Epithelial cell of proximal tubule (primary cell): ENCODE results near the gene THRB. TPM values are rescaled to one million over a fixed set of nuclear protein-coding genes. Genes with fewer than 3 reads are reported as not detected.

ENCODE experiments used
- DNase-seq: peaks from one replicate; pipeline ENCODE4 v3.0.0-alpha.2; 2011; ENCODE audit warnings: low read depth
- H3K4me3 ChIP-seq: 2 replicates; pipeline ENCODE4 v1.5.1; 2011; ENCODE audit warnings: low read depth, mild to moderate bottlenecking, low read length
- CTCF ChIP-seq: conservative IDR thresholded peaks from 2 replicates; pipeline ENCODE4 v1.5.1; 2012; ENCODE audit warnings: low read depth, mild to moderate bottlenecking, low read length
- total RNA-seq: library from RNA; depleted of rRNA; stranded (reverse); fragments of >200 nt; gene quantifications from 2 replicates; pipeline ENCODE4 v1.2.3, GENCODE V29; 2015

Gene THRB
- total RNA-seq, 1 donor from 2014 or later = 2.1 TPM

GRCh38 chr3:24192469-24193056 lies 302.1 kb downstream of the THRB start:
- DNase-seq = no peak
- no peak overlapping the region for H3K4me3 ChIP-seq
- no peak for TF ChIP-seq CTCF

- no peak overlapping the region for H3K4me3 ChIP-seq
- no peak for TF ChIP-seq CTCF
- DNase-seq = no peak
Observed at GRCh38 chr3:24191801-24192403, 302.7 kb downstream of the THRB start.

GRCh38 chr3:24190256-24190655 lies 304.4 kb downstream of the THRB start:
- DNase-seq = no peak

GRCh38 chr3:24185738-24186384 lies 308.8 kb downstream of the THRB start:
- H3K4me3 ChIP-seq = no peak overlapping the region
- TF ChIP-seq CTCF = peak; percentile 84
- DNase-seq = peak; percentile 13

More at GRCh38 chr3:24190256-24190655, 304.4 kb downstream of the THRB start:
- no peak for TF ChIP-seq CTCF
- H3K4me3 ChIP-seq = no peak overlapping the region

- no peak overlapping the region for H3K4me3 ChIP-seq
- no peak for TF ChIP-seq CTCF
- DNase-seq = no peak
Observed at GRCh38 chr3:24184528-24185176, 310.0 kb downstream of the THRB start.

GRCh38 chr3:24182756-24183155 lies 311.9 kb downstream of the THRB start:
- no peak for DNase-seq
- H3K4me3 ChIP-seq = no peak overlapping the region
- TF ChIP-seq CTCF = no peak
